HG03460 (cell line): Measurements from ENCODE around the gene ERICH4.
"Not testable (repeated sequence)": the region's sequence is repeated elsewhere in the genome, so short reads cannot be mapped to it uniquely, and the experiment has no call there.

ENCODE experiments used
- ATAC-seq: cut with Tn5 transposase; IDR thresholded peaks from one replicate; pipeline ENCODE4 v1.9.1; 2021; ENCODE audit not compliant: unreplicated experiment

ERICH4 gene, protein sequence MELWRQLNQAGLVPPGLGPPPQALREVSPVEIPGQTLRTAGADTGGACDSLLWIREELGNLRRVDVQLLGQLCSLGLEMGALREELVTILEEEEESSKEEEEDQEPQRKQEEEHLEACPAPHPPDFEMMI

DNA sequence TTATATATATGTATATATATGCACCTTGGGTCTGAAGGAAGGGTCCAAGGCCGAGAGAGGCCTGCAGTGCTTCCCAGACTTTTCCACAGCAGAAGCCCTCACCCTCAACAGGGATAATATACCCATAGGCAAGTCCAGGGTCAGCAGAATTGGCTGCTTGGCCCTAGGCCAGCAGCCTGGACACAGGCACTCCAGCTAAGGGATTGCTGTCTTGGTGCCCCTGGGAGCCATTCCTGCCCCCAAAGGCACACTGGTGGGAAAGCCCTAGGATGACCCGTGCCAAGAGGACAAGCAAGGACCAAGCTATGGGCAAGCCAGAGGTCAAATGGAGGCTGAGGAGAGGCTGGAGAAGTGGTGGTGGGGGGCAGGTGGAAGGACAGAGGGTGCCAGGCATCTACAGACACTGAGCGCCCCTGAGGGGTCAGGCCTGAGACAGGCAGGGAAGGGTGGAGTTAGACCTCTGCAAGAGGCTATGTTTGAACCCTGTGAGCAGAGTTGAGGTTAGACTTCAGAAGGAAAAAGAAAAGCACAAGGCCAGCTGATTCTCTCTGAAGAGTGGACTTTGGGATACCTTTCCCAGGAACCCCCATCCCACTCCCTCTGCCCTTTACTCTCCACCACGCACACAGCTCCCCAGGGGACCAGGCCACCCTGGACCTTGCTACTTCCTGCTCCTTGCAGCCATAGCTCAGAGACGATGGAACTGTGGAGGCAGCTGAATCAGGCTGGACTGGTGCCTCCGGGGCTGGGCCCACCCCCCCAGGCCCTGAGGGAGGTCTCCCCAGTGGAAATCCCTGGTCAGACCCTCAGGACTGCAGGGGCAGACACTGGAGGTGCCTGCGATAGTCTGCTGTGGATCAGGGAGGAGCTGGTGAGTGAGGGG lies at the start of gene ERICH4:
Gene ERICH4 (plus strand): TSS at position 684 of the 883 bp plus-strand sequence. CDS start 14 bp downstream, at position 698.
- ATAC-seq: no peak

DNA sequence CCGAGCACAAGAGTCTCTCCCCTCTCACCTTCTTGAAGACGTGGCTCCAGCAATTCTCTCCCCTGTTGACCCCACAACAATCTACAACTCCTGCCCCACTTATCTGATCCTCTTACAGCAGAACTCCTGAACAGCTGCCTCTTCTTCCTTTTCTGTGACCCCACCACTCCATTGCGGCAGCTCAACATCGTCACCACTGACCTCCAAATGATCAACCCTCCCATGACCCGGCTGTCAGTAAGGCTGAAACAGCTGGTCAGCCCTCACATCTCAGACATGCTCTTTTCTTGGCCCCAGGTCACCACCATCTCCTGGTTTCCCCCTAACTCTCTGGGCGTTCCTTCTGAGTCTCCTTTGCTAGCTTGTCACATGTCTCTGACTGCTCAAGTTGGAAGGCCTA lies 47.6 kb upstream of the ERICH4 start:
- ATAC-seq: no peak

DNA sequence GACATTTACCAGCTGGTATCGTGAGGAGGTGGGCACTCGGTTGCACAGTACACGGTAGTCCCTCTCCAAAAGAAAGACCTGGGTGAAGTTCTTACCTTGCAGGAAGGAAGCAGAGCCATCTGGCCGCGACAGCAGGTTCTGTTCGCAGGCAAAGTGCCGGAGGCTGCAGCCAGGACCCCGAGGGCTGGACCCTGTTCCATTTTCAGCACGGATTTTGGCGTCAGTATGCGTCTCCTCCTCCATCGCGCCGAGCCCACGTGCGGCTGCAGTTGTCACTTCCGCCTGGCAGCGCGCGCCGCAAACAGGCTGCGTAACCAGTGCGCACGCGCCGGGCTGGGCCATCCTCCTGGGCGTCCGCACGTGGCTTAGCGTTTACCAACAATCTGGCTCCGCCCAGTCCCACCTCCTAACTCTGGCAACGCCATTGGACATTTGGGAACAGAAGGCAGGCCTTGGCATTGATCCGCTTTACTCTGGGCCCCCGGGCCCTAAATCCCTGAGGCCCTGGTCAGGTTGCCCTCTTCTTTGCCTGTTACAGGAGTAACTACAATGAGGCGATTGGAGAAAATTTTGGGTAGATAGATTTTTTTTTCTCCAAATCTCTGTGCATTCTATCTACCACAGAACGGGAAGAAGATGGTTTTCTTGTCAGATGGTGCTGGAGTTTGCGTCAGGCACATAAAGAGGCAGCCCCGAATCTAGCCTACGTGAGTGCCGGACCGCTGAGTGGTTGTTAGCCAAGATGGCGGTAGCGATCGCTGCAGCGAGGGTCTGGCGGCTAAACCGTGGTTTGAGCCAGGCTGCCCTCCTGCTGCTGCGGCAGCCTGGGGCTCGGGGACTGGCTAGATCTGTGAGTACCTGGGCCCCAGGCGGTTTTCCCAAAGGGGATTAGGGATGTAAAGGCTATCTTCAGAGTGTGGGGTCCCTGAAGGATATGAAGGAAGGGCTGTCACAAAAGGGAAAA lies 45.6 kb upstream of the ERICH4 start, which contains the start of the genes BCKDHA and EXOSC5:
Gene BCKDHA (plus strand): TSS at position 733 of the 964 bp plus-strand sequence. CDS start 10 bp downstream, at position 743.
Gene EXOSC5 (minus strand): TSS at position 274 of the 964 bp plus-strand sequence. CDS start 31 bp downstream, at position 243.
- ATAC-seq: peak; percentile 88

DNA sequence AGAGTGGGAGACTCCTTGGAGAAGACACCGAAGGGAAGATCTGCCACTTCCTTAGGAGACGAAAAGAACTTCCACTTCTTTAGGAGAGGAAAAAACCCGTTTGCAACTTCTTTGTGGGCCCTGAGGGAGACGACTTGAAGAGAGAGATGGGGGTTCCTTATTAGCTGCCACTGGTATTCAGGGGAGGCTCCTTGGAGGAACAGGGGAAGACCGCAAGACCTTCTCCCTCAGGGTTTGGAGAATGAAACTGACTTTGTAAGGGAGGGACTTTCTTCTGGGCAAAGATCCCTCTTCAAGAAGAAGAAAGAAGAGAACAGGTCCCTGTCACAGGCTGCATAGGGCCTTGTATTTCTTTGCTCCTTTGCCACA lies 44.9 kb upstream of the ERICH4 start:
- ATAC-seq: no peak

GRCh38 chr19:41398598-41398997 lies 44.4 kb upstream of the ERICH4 start:
- no peak for ATAC-seq

GRCh38 chr19:41399091-41399490 lies 43.9 kb upstream of the ERICH4 start:
- no peak for ATAC-seq

DNA sequence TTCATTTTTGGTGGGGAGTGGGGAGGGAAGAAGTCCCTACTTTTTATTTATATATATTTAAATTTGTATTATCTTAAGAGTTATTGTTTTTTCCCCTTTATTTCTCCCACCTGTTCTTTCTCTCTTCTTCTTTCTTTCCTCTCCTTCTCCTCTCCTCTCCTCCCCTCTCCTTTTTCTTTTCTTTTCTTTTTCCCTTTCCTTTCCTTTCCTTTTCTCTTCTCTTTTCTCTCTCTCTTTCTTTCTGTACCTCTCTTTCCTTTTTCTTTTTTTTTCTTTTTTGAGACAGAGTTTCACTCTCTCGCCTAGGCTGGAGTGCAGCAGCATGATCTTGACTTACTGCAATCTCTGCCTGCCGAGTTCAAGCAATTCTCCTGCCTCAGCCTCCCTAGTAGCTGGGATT lies 43.4 kb upstream of the ERICH4 start:
- ATAC-seq: no peak

- ATAC-seq: no peak
Measured at GRCh38 chr19:41401483-41401882, 41.5 kb upstream of the ERICH4 start.

GRCh38 chr19:41402010-41402409 lies 40.9 kb upstream of the ERICH4 start:
- ATAC-seq: no peak

DNA sequence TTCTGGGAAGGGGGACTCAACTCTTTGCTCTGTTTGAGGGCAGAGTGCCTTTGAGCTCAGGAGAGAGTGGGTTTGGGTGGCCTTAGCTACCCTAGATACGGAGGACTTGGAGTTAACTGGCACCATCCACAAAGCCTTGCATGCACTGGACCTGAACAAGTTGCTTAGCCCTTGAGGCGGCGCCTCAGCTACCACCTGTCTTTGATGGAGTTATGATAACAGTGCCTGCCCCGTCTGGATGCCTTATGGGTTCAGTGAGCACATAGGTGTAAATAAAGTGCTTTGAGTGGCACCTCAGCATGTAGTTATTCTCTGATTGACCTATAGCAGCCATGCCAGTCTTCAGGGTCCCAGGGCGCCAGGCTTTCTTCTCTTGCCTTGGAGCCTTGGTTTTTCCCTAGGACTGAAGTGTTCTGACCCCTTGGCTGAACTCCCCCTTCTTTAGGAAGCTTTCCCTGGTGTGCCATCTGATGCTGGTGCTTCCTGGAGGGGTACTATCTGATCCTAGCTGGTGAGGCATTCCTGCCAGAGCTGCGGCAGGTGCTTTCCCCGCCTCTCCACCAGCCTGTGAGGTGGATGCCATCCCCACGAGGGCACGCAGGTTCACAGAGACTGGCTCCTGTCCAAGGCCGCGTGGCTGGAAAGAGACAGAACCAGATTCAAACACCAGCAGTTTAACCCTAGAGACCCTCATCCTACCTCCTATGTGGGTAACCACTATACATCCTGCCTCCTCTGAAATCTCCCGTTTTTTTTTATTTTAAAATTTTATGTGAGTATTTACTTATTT lies 39.6 kb upstream of the ERICH4 start:
- ATAC-seq: no peak

DNA sequence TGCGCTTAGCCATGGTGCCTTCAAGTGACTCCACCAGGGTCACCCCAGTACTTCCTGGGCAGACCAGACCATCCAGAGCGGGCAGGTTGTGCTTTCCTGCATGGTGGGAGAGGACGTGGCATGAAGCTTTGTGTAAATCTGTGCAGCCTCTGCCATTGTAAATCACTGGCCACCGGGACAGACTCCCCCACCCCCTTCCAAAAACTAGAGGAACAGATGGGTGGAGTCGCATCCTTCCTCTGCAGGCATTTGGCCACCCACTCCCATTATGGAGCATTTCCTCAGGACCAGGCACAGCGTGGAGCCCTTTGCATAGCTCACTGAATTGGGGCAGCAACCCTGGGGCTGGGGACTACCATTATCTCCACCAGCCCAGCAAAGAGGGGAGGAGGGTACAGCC lies 37.2 kb upstream of the ERICH4 start:
- no peak for ATAC-seq

DNA sequence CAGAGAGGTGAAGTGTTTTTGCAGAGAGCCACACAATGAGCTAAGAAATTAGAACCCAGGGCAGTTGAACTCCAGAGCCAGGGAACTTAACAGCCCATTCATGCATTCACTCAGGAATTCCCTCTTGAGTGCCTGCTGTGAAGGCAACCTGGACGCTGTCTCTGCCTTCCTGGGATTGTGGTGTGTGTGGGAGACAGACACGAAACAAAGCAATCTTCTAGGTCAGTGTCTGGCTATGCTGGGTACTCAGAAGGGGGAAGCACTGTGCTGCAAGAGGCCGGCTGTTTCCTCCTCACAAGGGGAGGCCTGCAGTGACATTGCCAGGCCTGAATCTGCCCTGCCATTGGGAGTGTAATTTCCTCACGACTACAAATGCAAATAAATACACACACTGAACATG lies 35.7 kb upstream of the ERICH4 start:
- no peak for ATAC-seq

GRCh38 chr19:41408256-41408655 lies 34.7 kb upstream of the ERICH4 start:
- ATAC-seq: no peak

DNA sequence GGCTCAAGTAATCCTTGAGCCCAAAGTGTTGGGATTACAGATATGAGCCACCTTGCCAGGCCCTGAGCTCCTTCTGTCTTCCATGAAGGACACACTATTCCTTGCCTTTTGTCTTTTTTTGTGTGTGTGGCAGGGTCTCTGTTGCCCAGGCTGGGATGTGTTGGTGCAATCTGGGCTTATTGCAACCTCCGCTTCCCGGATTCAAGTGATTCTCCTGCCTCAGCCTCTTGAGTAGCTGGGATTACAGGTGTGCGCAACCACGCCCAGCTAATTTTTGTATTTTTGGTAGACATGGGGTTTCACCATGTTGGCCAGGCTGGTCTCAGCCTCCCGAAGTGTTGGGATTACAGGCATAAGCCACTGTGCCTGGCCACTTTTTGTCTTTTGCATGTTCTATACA lies 34.1 kb upstream of the ERICH4 start:
- ATAC-seq: not testable (repeated sequence)

DNA sequence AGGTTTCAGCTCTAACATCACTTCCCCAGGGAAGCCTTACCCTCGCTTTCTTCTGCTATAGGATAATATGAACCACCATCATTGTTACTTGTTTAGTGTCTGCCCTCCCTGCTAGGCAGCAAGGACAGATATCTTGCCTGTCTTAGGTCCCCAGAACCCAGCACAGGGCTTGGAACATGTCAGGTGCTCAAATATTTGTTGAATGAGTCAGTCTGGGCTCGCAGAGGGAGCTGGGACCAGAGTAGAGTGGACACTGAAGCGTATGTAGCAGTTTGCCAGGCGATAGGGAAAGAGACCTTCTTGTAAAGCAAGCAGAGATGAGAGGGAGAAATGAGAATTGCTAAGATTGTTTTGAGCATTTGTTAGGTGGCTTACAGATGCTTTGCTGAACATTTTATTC lies 33.7 kb upstream of the ERICH4 start:
- no peak for ATAC-seq

DNA sequence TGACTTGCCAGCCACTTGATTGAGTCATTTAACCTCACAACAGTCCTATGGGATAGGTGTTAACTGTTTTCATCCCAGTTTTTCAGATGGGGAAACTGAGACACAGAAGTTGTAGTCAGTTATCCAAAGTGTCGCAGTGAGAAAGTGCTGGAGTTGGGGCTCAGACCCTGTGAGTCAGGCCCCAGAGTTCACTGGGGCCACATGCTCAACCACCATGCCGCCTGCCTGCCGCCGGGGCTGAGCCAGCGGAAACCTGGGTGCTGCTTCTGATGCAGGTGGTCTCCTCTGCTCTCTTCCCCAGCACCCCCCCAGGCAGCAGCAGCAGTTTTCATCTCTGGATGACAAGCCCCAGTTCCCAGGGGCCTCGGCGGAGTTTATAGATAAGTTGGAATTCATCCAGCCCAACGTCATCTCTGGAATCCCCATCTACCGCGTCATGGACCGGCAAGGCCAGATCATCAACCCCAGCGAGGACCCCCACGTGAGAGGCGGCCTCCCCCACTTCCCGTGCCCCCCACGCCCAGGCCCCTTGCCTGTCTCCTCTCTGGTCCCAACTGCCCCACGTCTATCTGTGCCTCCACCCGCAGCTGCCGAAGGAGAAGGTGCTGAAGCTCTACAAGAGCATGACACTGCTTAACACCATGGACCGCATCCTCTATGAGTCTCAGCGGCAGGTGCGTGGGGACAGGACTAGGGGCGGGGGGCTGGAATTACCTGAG lies 32.5 kb upstream of the ERICH4 start:
- no peak for ATAC-seq

GRCh38 chr19:41411100-41411967 lies 31.6 kb upstream of the ERICH4 start:
- ATAC-seq: no peak

GRCh38 chr19:41411968-41412265 lies 31.0 kb upstream of the ERICH4 start:
- ATAC-seq: no peak

GRCh38 chr19:41412953-41413352 lies 30.0 kb upstream of the ERICH4 start:
- no peak for ATAC-seq
